HepG2 (cell line): ENCODE results near the gene NELFB. TPM values are rescaled to one million over a fixed set of nuclear protein-coding genes. Genes with fewer than 3 reads are reported as not detected.

Source experiments
- ATAC-seq: fragments of 200-7000 bp; cut with Tn5 transposase; 3 replicates; pipeline ENCODE4 v1.9.1; 2020; ENCODE audit warnings: mild to moderate bottlenecking, moderate library complexity
- BruUV-seq: library from RNA; stranded (reverse); fragments of 400-500 nt; replicated peaks from 2 replicates; lab custom pipeline; 2021; lab: Mats Ljungman, UMichigan
- CTCF ChIA-PET: fragments of 300-600 bp; formaldehyde crosslinking; extraction: SDS; loops from one replicate; lab custom pipeline; 2021; ENCODE audit warnings: low total read pairs, inconsistent platforms, low intra/inter-chr PET ratio; lab: Yijun Ruan, JAX
- POLR2A ChIA-PET: fragments of 350-600 bp; sonication (Branson Sonifier 250); formaldehyde crosslinking; loops from one replicate; lab custom pipeline; 2020; ENCODE audit warnings: antibody characterized with exemption, inconsistent platforms; lab: Yijun Ruan, JAX
- DNase-seq: peaks from one replicate; pipeline ENCODE4 v3.0.0-alpha.2; 2015; ENCODE audit warnings: low spot score
- FAIRE-seq: peaks from 3 replicates; lab custom pipeline; 2011; peaks lifted over from hg19 to GRCh38; lab: Jason Lieb, UNC
- H2AFZ ChIP-seq: one replicate; pipeline ENCODE4 v1.6.1; 2011; ENCODE audit warnings: low read length, inconsistent platforms
- H3K27ac ChIP-seq: fragments of 300-600 bp; 3 replicates; pipeline ENCODE4 v1.8.0; 2011; ENCODE audit warnings: mixed run types, mild to moderate bottlenecking, mixed read lengths, low read length, inconsistent platforms; ENCODE audit not compliant: insufficient read depth; ENCODE audit errors: extremely low read length
- H3K27me3 ChIP-seq, 2 experiments: fragments of 200-600 bp in 1 of 2; 2 replicates in 1 of 2; 3 replicates in 1 of 2; pipeline versions ENCODE4 v1.6.0 to v1.8.0; 2011; ENCODE audit warnings: low read length in 2 of 2, mild to moderate bottlenecking in 2 of 2, moderate library complexity in 2 of 2, inconsistent platforms in 1 of 2; ENCODE audit not compliant: insufficient read depth in 2 of 2, control insufficient read depth in 1 of 2
- H3K36me3 ChIP-seq, 2 experiments: fragments of 200-600 bp in 1 of 2; replicated peaks in 1 of 2; 2 replicates in 1 of 2; 3 replicates in 1 of 2; pipeline versions ENCODE4 v1.5.1 to v1.8.0; 2011; ENCODE audit warnings: low read length in 2 of 2, inconsistent platforms in 1 of 2; ENCODE audit not compliant: insufficient read depth in 2 of 2, control insufficient read depth in 1 of 2
- H3K4me1 ChIP-seq: 2 replicates; pipeline ENCODE4 v1.5.1; 2012; ENCODE audit warnings: low read length, inconsistent platforms; ENCODE audit not compliant: insufficient read depth
- H3K4me2 ChIP-seq: 2 replicates; pipeline ENCODE4 v1.6.0; 2011; ENCODE audit warnings: low read depth, low read length, inconsistent platforms
- H3K4me3 ChIP-seq, 3 experiments: fragments of 200-600 bp in 1 of 3; sonication (generic), shearing (Covaris generic) in 1 of 3; replicated peaks in 1 of 3; 2 replicates each; pipeline ENCODE4 v1.5.1; 2011 to 2016; ENCODE audit warnings: low read length in 3 of 3, inconsistent platforms in 2 of 3, low read depth in 2 of 3, mild to moderate bottlenecking in 2 of 3, control low read depth in 1 of 3, mixed read lengths in 1 of 3; ENCODE audit not compliant: insufficient read depth in 1 of 3
- H3K79me2 ChIP-seq: one replicate; pipeline ENCODE4 v1.6.1; 2011; ENCODE audit warnings: low read length, inconsistent platforms; ENCODE audit not compliant: insufficient read depth
- H3K9ac ChIP-seq: 2 replicates; pipeline ENCODE4 v1.6.0; 2011; ENCODE audit warnings: mild to moderate bottlenecking, low read depth, low read length, inconsistent platforms; ENCODE audit not compliant: insufficient read depth
- H3K9me3 ChIP-seq: 2 replicates; pipeline ENCODE4 v1.5.1; 2012; ENCODE audit warnings: mild to moderate bottlenecking, low read length
- H4K20me1 ChIP-seq: 2 replicates; pipeline ENCODE4 v1.6.0; 2011; ENCODE audit warnings: inconsistent platforms, mild to moderate bottlenecking, low read length, moderate library complexity; ENCODE audit not compliant: insufficient read depth
- AGO1 ChIP-seq: fragments of 200-400 bp; formaldehyde crosslinking; IDR thresholded peaks from 2 replicates; pipeline ENCODE4 v1.6.1; 2017; ENCODE audit warnings: mild to moderate bottlenecking, low read depth, low read length, moderate library complexity; ENCODE audit not compliant: poor library complexity, severe bottlenecking
- ATF1 ChIP-seq: IDR thresholded peaks from 2 replicates; pipeline ENCODE4 v1.6.1; 2016; ENCODE audit warnings: mild to moderate bottlenecking, control low read depth
- BORCS8-MEF2B ChIP-seq: sonication (generic); formaldehyde crosslinking; IDR thresholded peaks from 2 replicates; pipeline ENCODE4 v1.8.0; 2022; ENCODE audit warnings: mild to moderate bottlenecking, missing genetic modification reagents
- ETV6 ChIP-seq: sonication (generic); formaldehyde crosslinking; conservative IDR thresholded peaks from 2 replicates; pipeline ENCODE4 v1.4.0; 2020; ENCODE audit warnings: missing genetic modification reagents
- NFIB ChIP-seq: sonication (generic); formaldehyde crosslinking; IDR thresholded peaks from 2 replicates; pipeline ENCODE4 v1.9.0; 2021; ENCODE audit warnings: missing genetic modification reagents, mild to moderate bottlenecking, borderline replicate concordance
- RARG ChIP-seq: sonication (generic); formaldehyde crosslinking; IDR thresholded peaks from 2 replicates; pipeline ENCODE4 v1.4.0; 2020; ENCODE audit warnings: low read depth, mild to moderate bottlenecking, missing genetic modification reagents
- TCF12 ChIP-seq, 2 experiments: fragments of 450-650 bp in 1 of 2; sonication (generic) in 1 of 2; formaldehyde crosslinking in 1 of 2; IDR thresholded peaks; 2 replicates each; pipeline versions ENCODE4 v1.6.1 to v1.8.0; 2017 to 2022; ENCODE audit warnings: antibody characterized with exemption in 1 of 2, mild to moderate bottlenecking in 1 of 2, missing genetic modification reagents in 1 of 2, moderate library complexity in 1 of 2
- ZNF33A ChIP-seq: sonication (generic); formaldehyde crosslinking; IDR thresholded peaks from 2 replicates; pipeline ENCODE4 v1.5.1; 2020; ENCODE audit warnings: missing genetic modification reagents, mild to moderate bottlenecking, moderate library complexity, borderline replicate concordance
- ZNF609 ChIP-seq: sonication (generic); formaldehyde crosslinking; IDR thresholded peaks from 2 replicates; pipeline ENCODE4 v1.4.0; 2020; ENCODE audit warnings: mild to moderate bottlenecking, missing genetic modification reagents, borderline replicate concordance
- ZNF724P ChIP-seq: sonication (generic); formaldehyde crosslinking; IDR thresholded peaks from 2 replicates; pipeline ENCODE4 v1.8.0; 2022; ENCODE audit warnings: missing genetic modification reagents, borderline replicate concordance
- ZNF800 ChIP-seq: sonication (generic); formaldehyde crosslinking; IDR thresholded peaks from 2 replicates; pipeline ENCODE4 v1.4.0; 2020; ENCODE audit warnings: missing genetic modification reagents
- WGBS: methylation state at CpG from one replicate; pipeline ENCODE4 v1.1.6; 2017; ENCODE audit warnings: low lambda C conversion rate; 5-methylcytosine and 5-hydroxymethylcytosine counted together
- in situ Hi-C: cut with HindIII; loops from 2 replicates; pipeline ENCODE4 v1.10.0; 2017; ENCODE audit warnings: low pct_unique_long_range_greater_than_20kb; ENCODE audit not compliant: extremely low pct_ligation_motif_present
- intact Hi-C: fragments of 100-400 bp; cut with micrococcal nuclease; formaldehyde crosslinking; loops from one replicate; pipeline ENCODE4 v1.10.0; 2022; ENCODE audit not compliant: unreplicated experiment
- polyA plus RNA-seq, 8 experiments: library from polyadenylated mRNA; depleted of rRNA in 3 of 8; stranded (reverse) in 7 of 8; unstranded in 1 of 8; fragments of >200 nt; fragmentation: Illumina TruSeq in 4 of 8; extraction: Trizol in 4 of 8; gene quantifications; 2 replicates each; pipeline versions ENCODE4 v1.2.1 to v1.2.3, GENCODE V29; 2011 to 2016; ENCODE audit warnings: low read depth in 4 of 8, missing spikeins in 1 of 8, mixed read lengths in 1 of 8; ENCODE audit not compliant: insufficient read depth in 1 of 8
- total RNA-seq, 5 experiments: library from RNA; depleted of rRNA; stranded (reverse); fragments of >200 nt; fragmentation: Illumina TruSeq; extraction: Trizol; gene quantifications; 2 replicates each; pipeline ENCODE4 v1.2.3, GENCODE V29; 2016; ENCODE audit warnings: low read depth in 1 of 5
- TF ChIP-seq, protein P1 (sequence below): IDR thresholded peaks from 2 replicates; pipeline ENCODE4 v1.6.1; 2016; ENCODE audit warnings: missing compliant biosample characterization, missing genetic modification reagents, borderline replicate concordance
- TF ChIP-seq, protein P2 (sequence below): sonication (generic); formaldehyde crosslinking; IDR thresholded peaks from 2 replicates; pipeline ENCODE4 v1.5.0; 2020; ENCODE audit warnings: mild to moderate bottlenecking, low read depth, missing genetic modification reagents, borderline replicate concordance

NELFB gene
- total and polyA plus RNA-seq, 2 of the 13 experiments (the other 11 are each of a cell fraction or from before 2014, with no cell fraction given) = 26.5 to 45.8 TPM

DNA sequence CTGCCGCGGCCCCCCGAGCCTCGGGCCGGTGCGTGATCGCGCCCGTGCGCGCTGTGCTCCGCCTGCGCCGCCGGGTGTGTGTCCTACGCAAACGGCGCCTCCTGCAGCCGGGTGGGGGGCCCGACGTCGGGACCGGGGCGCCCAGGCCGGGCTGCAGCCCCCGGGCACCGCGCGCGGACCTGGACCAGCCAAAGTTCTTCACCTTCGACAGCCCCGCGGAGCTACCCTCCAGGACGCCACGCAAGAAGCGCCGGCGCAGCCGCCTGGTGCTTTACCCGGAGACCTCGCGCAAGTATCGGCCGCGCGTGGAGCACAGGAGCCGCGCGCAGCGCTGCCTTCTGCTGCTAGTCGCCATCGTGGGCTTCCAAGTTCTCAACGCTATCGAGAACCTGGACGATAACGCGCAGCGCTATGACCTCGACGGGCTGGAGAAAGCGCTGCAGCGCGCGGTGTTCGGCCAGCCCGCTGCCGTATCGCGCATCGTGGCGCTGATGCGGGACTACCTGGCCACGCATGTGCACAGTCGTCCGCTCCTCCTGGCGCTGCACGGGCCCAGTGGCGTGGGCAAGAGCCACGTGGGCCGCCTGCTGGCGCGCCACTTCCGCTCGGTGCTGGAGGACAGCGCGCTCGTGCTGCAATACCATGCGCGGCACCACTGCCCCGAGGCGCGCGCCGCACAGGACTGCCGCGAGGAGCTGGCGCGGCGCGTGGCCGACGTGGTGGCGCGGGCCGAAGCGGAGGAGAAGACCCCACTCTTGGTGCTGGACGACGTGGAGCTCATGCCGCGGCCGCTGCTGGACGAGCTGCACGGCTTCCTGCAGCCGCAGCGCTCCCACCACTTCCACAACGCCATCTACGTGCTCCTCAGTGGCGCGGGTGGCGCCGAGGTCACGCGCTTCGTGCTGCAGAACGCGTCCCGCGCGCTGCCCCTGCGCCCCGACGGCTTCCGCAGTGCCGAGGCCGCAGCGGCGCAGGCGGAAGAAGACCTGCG is 23.9 kb downstream of the NELFB start:
- Histone ChIP-seq H3K4me3 (peak overlapping the region; percentile 87 to 90 (median 88); a peak in 5 of 6 replicates), H4K20me1 (no peaks in the 10 kb centered on the region), H3K4me2 (peak overlapping the region; percentile 88), H3K79me2 (peaks cover 6% of the 10 kb centered on the region), H3K27ac (no peak overlapping the region), H3K36me3 (peaks cover 0 to 7% of the 10 kb centered on the region in 2 experiments; a peak in 2 of 5 replicates), H3K9ac (peak overlapping the region; percentile 82), H2AFZ (no peak overlapping the region), H3K9me3 (no peaks in the 10 kb centered on the region), H3K27me3 (no peaks in the 10 kb centered on the region; a peak in 1 of 5 replicates), H3K4me1 (peaks cover 21% of the 10 kb centered on the region)
- DNase-seq (no peak), FAIRE-seq (no peak), ATAC-seq (no peak)
- intact Hi-C loops = no loop called here
- in situ Hi-C loops = no loop called here
- TSS peak; percentile 43 for BruUV-seq
- WGBS = 98% methylated on average over 95 of the region's 139 CpGs
- POLR2A ChIA-PET = interaction anchor here (0.6 kb wide), 1 partner anchor 129 kb away, joined by 3 read pairs; no protein-coding TSS in a partner anchor
- CTCF ChIA-PET = no interaction called here
- TF ChIP-seq ZNF609 (CRISPR knock-in tag) = no peak
- TF ChIP-seq NFIB (CRISPR knock-in tag) = no peak
- TF ChIP-seq ZNF33A = no peak
- no peak for TF ChIP-seq BORCS8-MEF2B
- TF ChIP-seq, protein P1, sequence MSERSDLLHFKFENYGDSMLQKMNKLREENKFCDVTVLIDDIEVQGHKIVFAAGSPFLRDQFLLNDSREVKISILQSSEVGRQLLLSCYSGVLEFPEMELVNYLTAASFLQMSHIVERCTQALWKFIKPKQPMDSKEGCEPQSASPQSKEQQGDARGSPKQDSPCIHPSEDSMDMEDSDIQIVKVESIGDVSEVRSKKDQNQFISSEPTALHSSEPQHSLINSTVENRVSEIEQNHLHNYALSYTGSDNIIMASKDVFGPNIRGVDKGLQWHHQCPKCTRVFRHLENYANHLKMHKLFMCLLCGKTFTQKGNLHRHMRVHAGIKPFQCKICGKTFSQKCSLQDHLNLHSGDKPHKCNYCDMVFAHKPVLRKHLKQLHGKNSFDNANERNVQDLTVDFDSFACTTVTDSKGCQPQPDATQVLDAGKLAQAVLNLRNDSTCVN (CRISPR knock-in tag) = no peak
- TF ChIP-seq TCF12 (IDR thresholded peaks at IDR 0.05) = no peak
- TF ChIP-seq TCF12 (CRISPR knock-in tag; IDR thresholded peaks at IDR 0.05) = no peak
- no peak for TF ChIP-seq ATF1 (CRISPR knock-in tag)
- TF ChIP-seq, protein P2, sequence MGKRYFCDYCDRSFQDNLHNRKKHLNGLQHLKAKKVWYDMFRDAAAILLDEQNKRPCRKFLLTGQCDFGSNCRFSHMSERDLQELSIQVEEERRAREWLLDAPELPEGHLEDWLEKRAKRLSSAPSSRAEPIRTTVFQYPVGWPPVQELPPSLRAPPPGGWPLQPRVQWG (CRISPR knock-in tag) = no peak
- no peak for TF ChIP-seq ZNF724P (CRISPR knock-in tag)
- peak; percentile 2 for TF ChIP-seq AGO1
- TF ChIP-seq ETV6 = no peak
- no peak for TF ChIP-seq RARG (CRISPR knock-in tag)
- TF ChIP-seq ZNF800 = no peak
